ENCODE data around the gene STEAP2. TPM values are rescaled to one million over a fixed set of nuclear protein-coding genes. Genes with fewer than 3 reads are reported as not detected.

STEAP2 gene
- 1.8 and 28.6 TPM in 2 replicates for total RNA-seq

DNA sequence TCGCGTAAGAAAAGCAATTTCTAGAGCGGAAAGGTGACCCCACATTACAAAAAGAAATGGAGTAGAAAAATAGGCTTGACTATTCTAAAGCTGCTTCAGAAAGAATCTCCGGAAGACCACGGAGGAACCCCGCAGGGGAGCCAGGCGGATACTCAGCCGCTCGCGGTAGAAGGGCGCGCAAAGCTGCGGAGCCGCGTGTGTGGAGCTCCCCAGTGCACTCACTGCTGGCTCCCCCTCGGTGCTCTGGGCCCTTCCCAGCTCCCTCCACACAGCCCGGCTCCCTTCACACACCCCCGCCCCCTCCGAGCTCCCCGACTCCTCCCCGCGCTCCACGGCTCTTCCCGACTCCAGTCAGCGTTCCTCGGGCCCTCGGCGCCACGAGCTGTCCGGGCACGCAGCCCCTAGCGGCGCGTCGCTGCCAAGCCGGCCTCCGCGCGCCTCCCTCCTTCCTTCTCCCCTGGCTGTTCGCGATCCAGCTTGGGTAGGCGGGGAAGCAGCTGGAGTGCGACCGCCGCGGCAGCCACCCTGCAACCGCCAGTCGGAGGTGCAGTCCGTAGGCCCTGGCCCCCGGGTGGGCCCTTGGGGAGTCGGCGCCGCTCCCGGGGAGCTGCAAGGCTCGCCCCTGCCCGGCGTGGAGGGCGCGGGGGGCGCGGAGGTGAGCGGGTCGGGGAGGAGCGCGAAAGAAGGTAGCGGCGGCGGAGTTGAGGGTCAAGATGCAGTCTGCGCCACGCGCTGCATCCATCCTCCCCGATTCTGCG lies at the start of gene STEAP2:
Gene STEAP2, plus strand, starts transcription at position 350 of the 758 bp plus-strand sequence. CDS start 13,343 bp downstream, outside the sequence.

DNA sequence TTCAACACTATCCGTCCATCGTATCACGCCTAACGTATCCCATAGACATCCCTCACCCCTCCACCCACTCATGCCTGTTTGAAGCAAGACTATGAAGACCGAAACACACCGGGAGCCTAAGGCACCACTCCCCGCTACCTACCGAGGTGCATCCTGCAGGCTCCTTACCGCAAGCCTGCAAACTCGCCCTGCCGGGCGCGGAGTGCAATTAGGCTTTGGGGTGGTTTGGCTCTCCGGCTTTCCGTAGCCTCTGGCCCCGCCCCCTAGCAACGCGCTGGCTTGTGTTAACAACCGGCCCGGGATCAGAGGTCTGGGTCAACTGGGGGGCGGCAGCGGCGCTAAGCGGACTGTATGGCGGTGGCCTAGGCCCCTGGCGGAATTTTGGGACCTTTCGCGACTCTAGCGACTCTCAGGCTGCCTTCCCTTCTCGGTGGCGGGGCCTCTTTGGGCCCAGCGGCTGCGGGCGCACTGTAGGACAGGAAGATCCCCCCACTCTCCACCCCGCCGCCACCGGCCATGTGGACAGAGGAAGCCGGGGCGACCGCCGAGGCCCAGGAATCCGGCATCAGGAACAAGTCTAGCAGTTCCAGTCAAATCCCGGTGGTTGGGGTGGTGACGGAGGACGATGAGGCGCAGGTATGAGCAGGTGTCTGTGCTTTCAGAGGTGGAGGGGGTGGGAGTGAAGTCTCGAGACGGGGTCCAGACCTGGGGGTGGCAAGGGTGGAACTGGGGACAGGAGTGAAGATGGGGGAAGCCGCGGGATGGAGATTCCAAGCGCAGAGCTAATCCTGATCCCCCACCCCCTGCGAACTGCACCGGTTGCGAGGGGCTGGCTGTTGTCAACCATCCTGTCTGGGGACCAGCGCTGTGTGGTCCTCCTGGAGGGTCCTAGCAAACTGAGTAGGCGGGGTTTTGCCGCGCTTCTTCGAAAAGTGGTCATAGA lies 33.6 kb downstream of the STEAP2 start, which contains the start of gene CFAP69:
Gene CFAP69, plus strand, starts transcription at position 266 of the 943 bp plus-strand sequence. Its CDS starts 251 bp downstream, at position 517.

Small RNAs within 50 kb of the gene (small RNA-seq; reads per million reads assigned to genes)
- gene RF00019 (ENCODE audit: low replicate concordance): not detected

Other genes starting within 250 kb of the STEAP2 start
- gene STEAP1, start 57.3 kb upstream of the STEAP2 start, total RNA-seq: 7.4 and 56.8 TPM in 2 replicates
- 3.6 and 5.3 TPM in 2 replicates for gene CFAP69, start 33.4 kb downstream of the STEAP2 start, total RNA-seq
- not detected in 2 replicates for gene FAM237B, start 109.6 kb downstream of the STEAP2 start, total RNA-seq
- gene GTPBP10, start 135.0 kb downstream of the STEAP2 start, total RNA-seq: 15.9 and 17.7 TPM in 2 replicates
- 61.5 and 79.7 TPM in 2 replicates for gene CLDN12, start 191.7 kb downstream of the STEAP2 start, total RNA-seq